ENCODE measurements around the gene GLDC. TPM values are rescaled to one million over a fixed set of nuclear protein-coding genes. Genes with fewer than 3 reads are reported as not detected.
"Not testable (repeated sequence)": the region's sequence is repeated elsewhere in the genome, so short reads cannot be mapped to it uniquely, and the experiment has no call there.

The GLDC gene
- total RNA-seq, 1 donor from 2014 or later, result not detected

- no peak for DNase-seq
- intact Hi-C loops (cut with micrococcal nuclease), result no loop called here
- no peak for ATAC-seq
Observed at GRCh38 chr9:6632516-6633183, 12.9 kb downstream of the GLDC start.

- intact Hi-C loops (cut with micrococcal nuclease), result no loop called here
- no peak for ATAC-seq
Observed at GRCh38 chr9:6631207-6631512, 14.4 kb downstream of the GLDC start.

GRCh38 chr9:6630502-6631206, 14.9 kb downstream of the GLDC start:
- intact Hi-C loops (cut with micrococcal nuclease), result no loop called here
- no peak for ATAC-seq
- no peak for DNase-seq

More at GRCh38 chr9:6631207-6631512, 14.4 kb downstream of the GLDC start:
- DNase-seq, result no peak

- DNase-seq (no peak), ATAC-seq (no peak)
- intact Hi-C loops (cut with micrococcal nuclease), result no loop called here
Observed at GRCh38 chr9:6628704-6629103, 16.8 kb downstream of the GLDC start.

GRCh38 chr9:6625363-6625762, 20.2 kb downstream of the GLDC start:
- no peak for ATAC-seq
- intact Hi-C loops (cut with micrococcal nuclease), result no loop called here
- DNase-seq, result no peak

GRCh38 chr9:6622784-6623183, 22.7 kb downstream of the GLDC start:
- intact Hi-C loops (cut with micrococcal nuclease); ATAC-seq; DNase-seq: not testable (repeated sequence)

- ATAC-seq (no peak), DNase-seq (no peak)
- intact Hi-C loops (cut with micrococcal nuclease), result no loop called here
Observed at GRCh38 chr9:6620796-6621195, 24.7 kb downstream of the GLDC start.

- ATAC-seq, result no peak
- DNase-seq, result no peak
- intact Hi-C loops (cut with micrococcal nuclease), result no loop called here
Observed at GRCh38 chr9:6620353-6620752, 25.2 kb downstream of the GLDC start.

GRCh38 chr9:6619909-6620308, 25.6 kb downstream of the GLDC start:
- intact Hi-C loops (cut with micrococcal nuclease), result no loop called here
- ATAC-seq, result no peak
- no peak for DNase-seq

- DNase-seq (no peak), ATAC-seq (no peak)
- intact Hi-C loops (cut with micrococcal nuclease), result no loop called here
Observed at GRCh38 chr9:6616951-6617602, 28.5 kb downstream of the GLDC start.

- DNase-seq (no peak), ATAC-seq (no peak)
- intact Hi-C loops (cut with micrococcal nuclease), result no loop called here
Observed at GRCh38 chr9:6614489-6614888, 31.0 kb downstream of the GLDC start.

- DNase-seq, result no peak
- intact Hi-C loops (cut with micrococcal nuclease), result no loop called here
- ATAC-seq, result no peak
Observed at GRCh38 chr9:6611865-6612264, 33.7 kb downstream of the GLDC start.

GRCh38 chr9:6610073-6610472, 35.5 kb downstream of the GLDC start:
- intact Hi-C loops (cut with micrococcal nuclease), result no loop called here
- no peak for ATAC-seq
- no peak for DNase-seq

- DNase-seq (no peak), ATAC-seq (no peak)
Observed at GRCh38 chr9:6609497-6610016, 36.0 kb downstream of the GLDC start.

GRCh38 chr9:6605202-6605601, 40.3 kb downstream of the GLDC start:
- DNase-seq (no peak), ATAC-seq (no peak)
- intact Hi-C loops (cut with micrococcal nuclease), result no loop called here

More at GRCh38 chr9:6609497-6610016, 36.0 kb downstream of the GLDC start:
- intact Hi-C loops (cut with micrococcal nuclease), result no loop called here

- DNase-seq (no peak), ATAC-seq (no peak)
- intact Hi-C loops (cut with micrococcal nuclease), result no loop called here
Observed at GRCh38 chr9:6600426-6600825, 45.1 kb downstream of the GLDC start.

GRCh38 chr9:6600006-6600405, 45.5 kb downstream of the GLDC start:
- no peak for ATAC-seq
- DNase-seq, result no peak
- intact Hi-C loops (cut with micrococcal nuclease), result no loop called here

- no peak for ATAC-seq
Observed at GRCh38 chr9:6598249-6598725, 47.2 kb downstream of the GLDC start.

GRCh38 chr9:6592791-6593190, 52.7 kb downstream of the GLDC start:
- intact Hi-C loops (cut with micrococcal nuclease), result no loop called here

More at GRCh38 chr9:6598249-6598725, 47.2 kb downstream of the GLDC start:
- no peak for DNase-seq
- intact Hi-C loops (cut with micrococcal nuclease), result no loop called here

GRCh38 chr9:6592231-6592630, 53.3 kb downstream of the GLDC start:
- DNase-seq (no peak), ATAC-seq (no peak)
- intact Hi-C loops (cut with micrococcal nuclease), result no loop called here

More at GRCh38 chr9:6592791-6593190, 52.7 kb downstream of the GLDC start:
- no peak for DNase-seq
- ATAC-seq, result no peak
